OCI-LY7 (cell line): ENCODE data around the gene NDUFA13.

Source experiments
- CTCF ChIP-seq: fragments of 200-600 bp; sonication (generic); conservative IDR thresholded peaks from 2 replicates; pipeline ENCODE4 v1.5.1; 2014; ENCODE audit warnings: mild to moderate bottlenecking, antibody characterized with exemption, low read length, moderate library complexity, mixed read lengths
- EZH2phosphoT487 ChIP-seq: fragments of 200-600 bp; sonication (generic); IDR thresholded peaks from 2 replicates; pipeline ENCODE4 v1.6.1; 2018; ENCODE audit warnings: low read depth, borderline replicate concordance, mild to moderate bottlenecking, mixed run types, antibody characterized with exemption, low read length, moderate library complexity, mixed read lengths

- no peak for TF ChIP-seq CTCF
- no peak for TF ChIP-seq EZH2phosphoT487
Measured at GRCh38 chr19:19529783-19530422, 13.9 kb downstream of the NDUFA13 start.
